ENCODE measurements around the gene AWAT1. TPM values are rescaled to one million over a fixed set of nuclear protein-coding genes. Genes with fewer than 3 reads are reported as not detected.

The AWAT1 gene
- total RNA-seq, 1 donor from 2014 or later: not detected

GRCh38 chrX:70254063-70254400 is 19.6 kb downstream of the AWAT1 start:
- Histone ChIP-seq H3K9me3 (no peaks in the 10 kb centered on the region), H3K4me1 (no peaks in the 10 kb centered on the region), H3K4me3 (no peak overlapping the region), H3K36me3 (no peaks in the 10 kb centered on the region), H3K27ac (no peak overlapping the region), H3K27me3 (no peaks in the 10 kb centered on the region)
- intact Hi-C loops (cut with DNase I): no loop called here
- no peak for ATAC-seq
- TF ChIP-seq CTCF (IDR thresholded peaks at IDR 0.05): no peak
- no peak for DNase-seq

DNA sequence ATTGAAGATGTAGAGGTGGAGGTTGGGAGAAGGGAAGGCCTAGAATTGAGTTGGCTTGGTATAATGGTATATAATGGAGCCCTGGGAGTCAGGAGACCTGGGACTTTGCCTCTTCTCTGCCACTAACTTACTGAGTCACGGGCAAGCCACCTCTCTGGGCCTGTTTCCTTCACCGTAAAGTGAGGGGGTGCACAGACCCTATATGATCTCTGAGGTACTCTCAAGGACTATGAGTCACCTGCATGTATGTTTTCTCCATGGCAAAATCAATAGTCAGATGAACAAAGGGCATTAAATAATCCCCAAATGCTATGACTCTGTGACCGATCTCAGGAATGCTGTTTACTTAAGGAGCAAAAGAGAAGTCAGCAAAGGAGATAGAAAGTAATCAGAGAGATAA is 20.5 kb downstream of the AWAT1 start:
- intact Hi-C loops (cut with DNase I): no loop called here
- TF ChIP-seq CTCF (IDR thresholded peaks at IDR 0.05): no peak
- no peak for DNase-seq
- Histone ChIP-seq H3K27me3 (no peaks in the 10 kb centered on the region), H3K4me1 (no peaks in the 10 kb centered on the region), H3K27ac (no peak overlapping the region), H3K36me3 (no peaks in the 10 kb centered on the region), H3K4me3 (no peak overlapping the region), H3K9me3 (no peaks in the 10 kb centered on the region)
- no peak for ATAC-seq

DNA sequence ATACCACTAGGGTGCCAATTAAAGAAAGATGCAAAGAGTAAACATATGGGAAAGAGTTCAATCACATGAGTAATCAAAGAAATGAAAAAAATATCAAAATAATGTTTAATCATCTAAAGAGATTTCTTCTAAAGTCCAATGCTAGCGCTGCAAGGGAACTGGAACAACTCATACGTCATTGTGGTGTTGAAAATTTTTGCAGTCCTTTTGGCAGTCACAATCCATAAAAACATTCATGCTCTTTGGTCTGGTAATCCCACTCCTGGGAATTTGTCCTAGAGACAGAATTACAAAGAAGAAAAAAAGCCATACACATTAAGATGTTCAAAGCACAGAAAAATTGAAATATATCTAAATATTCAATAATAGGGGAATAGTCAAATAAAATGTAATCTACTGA is 21.0 kb downstream of the AWAT1 start:
- Histone ChIP-seq H3K4me1 (no peaks in the 10 kb centered on the region), H3K27ac (no peak overlapping the region), H3K9me3 (no peaks in the 10 kb centered on the region), H3K4me3 (no peak overlapping the region), H3K36me3 (no peaks in the 10 kb centered on the region), H3K27me3 (no peaks in the 10 kb centered on the region)
- ATAC-seq: no peak
- TF ChIP-seq CTCF (IDR thresholded peaks at IDR 0.05): no peak
- intact Hi-C loops (cut with DNase I): no loop called here
- no peak for DNase-seq

DNA sequence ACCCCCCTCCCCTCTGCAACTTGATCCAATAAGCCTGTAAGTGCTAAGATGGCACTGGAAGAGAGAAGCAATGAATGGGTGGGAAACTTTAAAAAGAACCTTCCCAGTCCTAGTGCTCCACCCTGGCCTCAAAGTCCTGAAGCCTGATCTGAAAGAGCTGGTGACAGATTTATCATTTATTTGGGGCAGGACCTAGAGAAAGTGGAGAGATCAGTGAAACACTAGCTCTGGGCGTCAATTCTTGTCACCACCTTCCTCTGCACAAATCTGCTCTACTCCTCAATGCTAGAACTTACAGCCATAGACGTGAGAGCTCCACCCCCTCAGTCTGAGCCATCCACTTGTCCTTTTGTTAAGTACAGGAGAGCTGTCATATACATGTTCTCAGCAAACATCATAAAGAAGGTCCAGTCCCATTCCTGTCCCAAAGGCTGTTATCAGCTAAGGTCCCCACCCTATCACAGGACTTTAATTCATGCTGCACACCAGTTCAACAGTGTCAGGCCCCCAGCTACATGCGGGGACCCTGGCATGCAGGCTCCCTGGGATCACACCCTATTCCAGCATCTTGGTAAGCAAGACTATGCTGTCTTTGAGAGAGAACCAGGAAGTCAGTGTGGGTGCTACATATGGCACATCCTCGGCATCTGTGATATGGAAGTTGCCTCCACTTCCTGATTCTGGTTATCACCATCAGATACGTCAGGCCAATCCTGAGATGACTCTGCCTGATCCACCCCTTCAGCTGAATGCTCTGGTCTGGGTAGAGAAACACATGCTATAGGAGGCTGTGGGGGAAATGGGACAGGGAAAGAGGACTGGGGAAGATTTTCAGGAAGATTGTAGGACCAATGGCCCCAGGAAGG is 23.2 kb downstream of the AWAT1 start:
- ATAC-seq (no peak), DNase-seq (no peak)
- intact Hi-C loops (cut with DNase I): no loop called here
- TF ChIP-seq CTCF (IDR thresholded peaks at IDR 0.05): no peak
- H3K9me3 ChIP-seq: no peaks in the 10 kb centered on the region
- H3K4me3 ChIP-seq: no peak overlapping the region
- H3K4me1 ChIP-seq: no peaks in the 10 kb centered on the region
- H3K36me3 ChIP-seq: no peaks in the 10 kb centered on the region
- no peak overlapping the region for H3K27ac ChIP-seq
- H3K27me3 ChIP-seq: no peaks in the 10 kb centered on the region

DNA sequence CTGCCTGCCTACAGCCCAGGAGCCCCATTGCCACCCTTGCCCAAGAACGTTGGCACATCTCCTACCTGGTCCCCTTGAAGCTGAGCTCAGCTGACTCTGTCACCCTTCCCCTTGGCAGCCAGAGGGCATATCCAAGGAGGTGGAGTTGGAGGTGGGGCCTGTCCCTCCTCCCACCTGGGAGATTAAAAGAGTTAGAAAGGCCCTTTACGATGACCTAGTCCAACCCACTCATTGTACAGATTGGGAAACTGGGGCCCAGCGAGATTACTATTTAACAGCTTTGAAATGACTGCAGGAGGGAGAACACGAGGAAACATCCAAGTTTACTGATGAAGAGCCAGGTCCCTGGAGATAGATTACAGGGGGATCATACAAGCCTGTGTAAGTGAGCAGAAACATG is 25.6 kb downstream of the AWAT1 start, which contains the start of gene P2RY4:
P2RY4 (minus strand) TSS at position 101 of the 400 bp plus-strand sequence. CDS start 580 bp downstream, outside the sequence.
- ATAC-seq (no peak), DNase-seq (no peak)
- Histone ChIP-seq H3K27me3 (no peaks in the 10 kb centered on the region), H3K27ac (no peak within 1 kb of the TSS), H3K36me3 (no peaks in the 10 kb centered on the region), H3K9me3 (no peaks in the 10 kb centered on the region), H3K4me3 (no peak within 1 kb of the TSS), H3K4me1 (no peaks in the 10 kb centered on the region)
- TF ChIP-seq CTCF (IDR thresholded peaks at IDR 0.05): no peak
- intact Hi-C loops (cut with DNase I): no loop called here
